ENCODE measurements around the gene DEPP1.

Gene DEPP1

GRCh38 chr10:44974082-44974627, 4.5 kb downstream of the DEPP1 start:
- H3K36me3 ChIP-seq (ENCODE audit: control insufficient read depth in 2 of 2, insufficient read depth in 2 of 2, low read length in 2 of 2) = peaks cover 7 to 11% of the 10 kb centered on the region in 2 donors
- H3K9ac ChIP-seq (ENCODE audit: low read depth in 1 of 2, low read length in 2 of 2) = peak overlapping the region; percentile 8 to 83
- peak overlapping the region; percentile 64 to 67 for H3K4me3 ChIP-seq (ENCODE audit: low read length in 2 of 2)
- no peaks in the 10 kb centered on the region for H3K9me3 ChIP-seq (ENCODE audit: control insufficient read depth in 2 of 2, low read length in 2 of 2)
- H3K27me3 ChIP-seq (ENCODE audit: control insufficient read depth in 2 of 2, insufficient read depth in 2 of 2, low read length in 2 of 2) = no peaks in the 10 kb centered on the region
- H3K27ac ChIP-seq (ENCODE audit: low read depth in 2 of 2, low read length in 2 of 2) = peak overlapping the region; percentile 69 to 82
- H3K4me1 ChIP-seq (ENCODE audit: control insufficient read depth in 2 of 2, insufficient read depth in 2 of 2, low read length in 2 of 2) = peaks cover 32 to 39% of the 10 kb centered on the region in 2 donors

- Histone ChIP-seq H3K36me3 (ENCODE audit: control insufficient read depth in 2 of 2, insufficient read depth in 2 of 2, low read length in 2 of 2) (peaks cover 7 to 11% of the 10 kb centered on the region in 2 donors), H3K27me3 (ENCODE audit: control insufficient read depth in 2 of 2, insufficient read depth in 2 of 2, low read length in 2 of 2) (no peaks in the 10 kb centered on the region), H3K27ac (ENCODE audit: low read depth in 2 of 2, low read length in 2 of 2) (peak overlapping the region; percentile 5 to 82), H3K9me3 (ENCODE audit: control insufficient read depth in 2 of 2, low read length in 2 of 2) (no peaks in the 10 kb centered on the region), H3K4me3 (ENCODE audit: low read length in 2 of 2) (no peak overlapping the region), H3K9ac (ENCODE audit: low read depth in 1 of 2, low read length in 2 of 2) (peak overlapping the region; percentile 8 to 83), H3K4me1 (ENCODE audit: control insufficient read depth in 2 of 2, insufficient read depth in 2 of 2, low read length in 2 of 2) (peaks cover 26 to 33% of the 10 kb centered on the region in 2 donors)
These were observed 5.1 kb downstream of the DEPP1 start for GRCh38 chr10:44973323-44974081.

GRCh38 chr10:44972874-44973306, 5.7 kb downstream of the DEPP1 start:
- Histone ChIP-seq H3K4me3 (ENCODE audit: low read length in 2 of 2) (no peak overlapping the region), H3K27me3 (ENCODE audit: control insufficient read depth in 2 of 2, insufficient read depth in 2 of 2, low read length in 2 of 2) (no peaks in the 10 kb centered on the region), H3K4me1 (ENCODE audit: control insufficient read depth in 2 of 2, insufficient read depth in 2 of 2, low read length in 2 of 2) (peaks cover 28 to 29% of the 10 kb centered on the region in 2 donors), H3K27ac (ENCODE audit: low read depth in 2 of 2, low read length in 2 of 2) (no peak overlapping the region), H3K9me3 (ENCODE audit: control insufficient read depth in 2 of 2, low read length in 2 of 2) (no peaks in the 10 kb centered on the region), H3K9ac (ENCODE audit: low read depth in 1 of 2, low read length in 2 of 2) (no peak overlapping the region), H3K36me3 (ENCODE audit: control insufficient read depth in 2 of 2, insufficient read depth in 2 of 2, low read length in 2 of 2) (peaks cover 7 to 11% of the 10 kb centered on the region in 2 donors)

- Histone ChIP-seq H3K27ac (ENCODE audit: low read depth in 2 of 2, low read length in 2 of 2) (no peak overlapping the region), H3K4me1 (ENCODE audit: control insufficient read depth in 2 of 2, insufficient read depth in 2 of 2, low read length in 2 of 2) (peaks cover 30 to 34% of the 10 kb centered on the region in 2 donors), H3K9me3 (ENCODE audit: control insufficient read depth in 2 of 2, low read length in 2 of 2) (no peaks in the 10 kb centered on the region), H3K27me3 (ENCODE audit: control insufficient read depth in 2 of 2, insufficient read depth in 2 of 2, low read length in 2 of 2) (no peaks in the 10 kb centered on the region), H3K4me3 (ENCODE audit: low read length in 2 of 2) (no peak overlapping the region), H3K9ac (ENCODE audit: low read depth in 1 of 2, low read length in 2 of 2) (no peak overlapping the region), H3K36me3 (ENCODE audit: control insufficient read depth in 2 of 2, insufficient read depth in 2 of 2, low read length in 2 of 2) (peaks cover 7 to 11% of the 10 kb centered on the region in 2 donors)
These were observed 6.5 kb downstream of the DEPP1 start for GRCh38 chr10:44971935-44972757.

GRCh38 chr10:44971434-44971833, 7.2 kb downstream of the DEPP1 start:
- no peak overlapping the region for H3K9ac ChIP-seq (ENCODE audit: low read depth in 1 of 2, low read length in 2 of 2)
- H3K9me3 ChIP-seq (ENCODE audit: control insufficient read depth in 2 of 2, low read length in 2 of 2) = no peaks in the 10 kb centered on the region
- peaks cover 5 to 11% of the 10 kb centered on the region in 2 donors for H3K36me3 ChIP-seq (ENCODE audit: control insufficient read depth in 2 of 2, insufficient read depth in 2 of 2, low read length in 2 of 2)
- no peaks in the 10 kb centered on the region for H3K27me3 ChIP-seq (ENCODE audit: control insufficient read depth in 2 of 2, insufficient read depth in 2 of 2, low read length in 2 of 2)
- H3K4me3 ChIP-seq (ENCODE audit: low read length in 2 of 2) = no peak overlapping the region
- no peak overlapping the region for H3K27ac ChIP-seq (ENCODE audit: low read depth in 2 of 2, low read length in 2 of 2)
- peaks cover 31 to 34% of the 10 kb centered on the region in 2 donors for H3K4me1 ChIP-seq (ENCODE audit: control insufficient read depth in 2 of 2, insufficient read depth in 2 of 2, low read length in 2 of 2)

- no peak overlapping the region for H3K27ac ChIP-seq (ENCODE audit: low read depth in 2 of 2, low read length in 2 of 2)
- peaks cover 29 to 35% of the 10 kb centered on the region in 2 donors for H3K4me1 ChIP-seq (ENCODE audit: control insufficient read depth in 2 of 2, insufficient read depth in 2 of 2, low read length in 2 of 2)
- no peaks in the 10 kb centered on the region for H3K27me3 ChIP-seq (ENCODE audit: control insufficient read depth in 2 of 2, insufficient read depth in 2 of 2, low read length in 2 of 2)
- H3K9me3 ChIP-seq (ENCODE audit: control insufficient read depth in 2 of 2, low read length in 2 of 2) = no peaks in the 10 kb centered on the region
- no peak overlapping the region for H3K4me3 ChIP-seq (ENCODE audit: low read length in 2 of 2)
- H3K36me3 ChIP-seq (ENCODE audit: control insufficient read depth in 2 of 2, insufficient read depth in 2 of 2, low read length in 2 of 2) = peaks cover 5 to 11% of the 10 kb centered on the region in 2 donors
- H3K9ac ChIP-seq (ENCODE audit: low read depth in 1 of 2, low read length in 2 of 2) = no peak overlapping the region
These were observed 7.7 kb downstream of the DEPP1 start for GRCh38 chr10:44970812-44971395.

- no peak overlapping the region for H3K4me3 ChIP-seq (ENCODE audit: low read length in 2 of 2)
- H3K27ac ChIP-seq (ENCODE audit: low read depth in 2 of 2, low read length in 2 of 2) = no peak overlapping the region
- H3K9ac ChIP-seq (ENCODE audit: low read depth in 1 of 2, low read length in 2 of 2) = no peak overlapping the region
- H3K36me3 ChIP-seq (ENCODE audit: control insufficient read depth in 2 of 2, insufficient read depth in 2 of 2, low read length in 2 of 2) = peaks cover 5 to 11% of the 10 kb centered on the region in 2 donors
- no peaks in the 10 kb centered on the region for H3K9me3 ChIP-seq (ENCODE audit: control insufficient read depth in 2 of 2, low read length in 2 of 2)
- H3K4me1 ChIP-seq (ENCODE audit: control insufficient read depth in 2 of 2, insufficient read depth in 2 of 2, low read length in 2 of 2) = peaks cover 26 to 38% of the 10 kb centered on the region in 2 donors
- no peaks in the 10 kb centered on the region for H3K27me3 ChIP-seq (ENCODE audit: control insufficient read depth in 2 of 2, insufficient read depth in 2 of 2, low read length in 2 of 2)
These were observed 8.8 kb downstream of the DEPP1 start for GRCh38 chr10:44969854-44970253.

GRCh38 chr10:44968500-44969400, 9.9 kb downstream of the DEPP1 start:
- Histone ChIP-seq H3K9ac (ENCODE audit: low read depth in 1 of 2, low read length in 2 of 2) (no peak overlapping the region), H3K9me3 (ENCODE audit: control insufficient read depth in 2 of 2, low read length in 2 of 2) (no peaks in the 10 kb centered on the region), H3K4me1 (ENCODE audit: control insufficient read depth in 2 of 2, insufficient read depth in 2 of 2, low read length in 2 of 2) (peaks cover 22 to 40% of the 10 kb centered on the region in 2 donors), H3K36me3 (ENCODE audit: control insufficient read depth in 2 of 2, insufficient read depth in 2 of 2, low read length in 2 of 2) (peaks cover 5 to 11% of the 10 kb centered on the region in 2 donors), H3K27ac (ENCODE audit: low read depth in 2 of 2, low read length in 2 of 2) (peak overlapping the region; percentile 4 to 32), H3K27me3 (ENCODE audit: control insufficient read depth in 2 of 2, insufficient read depth in 2 of 2, low read length in 2 of 2) (no peaks in the 10 kb centered on the region), H3K4me3 (ENCODE audit: low read length in 2 of 2) (no peak overlapping the region)

- Histone ChIP-seq H3K27ac (ENCODE audit: low read depth in 2 of 2, low read length in 2 of 2) (peak overlapping the region; percentile 39 to 61), H3K9me3 (ENCODE audit: control insufficient read depth in 2 of 2, low read length in 2 of 2) (no peaks in the 10 kb centered on the region), H3K4me3 (ENCODE audit: low read length in 2 of 2) (no peak overlapping the region), H3K27me3 (ENCODE audit: control insufficient read depth in 2 of 2, insufficient read depth in 2 of 2, low read length in 2 of 2) (no peaks in the 10 kb centered on the region), H3K9ac (ENCODE audit: low read depth in 1 of 2, low read length in 2 of 2) (no peak overlapping the region), H3K4me1 (ENCODE audit: control insufficient read depth in 2 of 2, insufficient read depth in 2 of 2, low read length in 2 of 2) (peaks cover 21 to 38% of the 10 kb centered on the region in 2 donors), H3K36me3 (ENCODE audit: control insufficient read depth in 2 of 2, insufficient read depth in 2 of 2, low read length in 2 of 2) (peaks cover 5 to 11% of the 10 kb centered on the region in 2 donors)
These were observed 10.5 kb downstream of the DEPP1 start for GRCh38 chr10:44968091-44968490.
